ENCODE results near the gene SEC31A. TPM values are rescaled to one million over a fixed set of nuclear protein-coding genes. Genes with fewer than 3 reads are reported as not detected.

SEC31A gene
- total and polyA plus RNA-seq, 2 of the 4 experiments (the other 2 are of a cell fraction) = 278 to 366 TPM

DNA sequence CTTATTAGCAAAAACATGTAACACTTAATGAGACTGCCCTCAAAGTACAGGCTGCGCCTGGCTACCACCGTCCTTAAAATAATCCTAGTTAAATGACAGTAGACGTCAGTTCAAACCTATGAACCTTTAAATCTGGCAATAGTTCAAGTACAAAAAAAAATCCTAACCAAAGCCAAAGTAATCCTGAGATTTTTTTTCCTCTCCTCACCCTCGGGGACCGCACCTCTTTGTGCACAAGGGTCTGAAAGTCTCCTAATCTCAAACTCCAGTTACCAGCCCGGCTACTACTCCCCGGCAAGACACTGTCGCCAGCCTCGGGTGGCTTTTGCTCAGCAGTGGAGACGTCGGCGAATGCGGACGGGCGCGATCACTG is 439 bp downstream of the SEC31A start:
- no peak for DNase-seq
- dilution Hi-C loops (cut with HindIII; ENCODE audit: low sequenced_read_pairs, unreplicated experiment) = no loop called here
- POLR2A ChIA-PET (ENCODE audit: unreplicated experiment) = no interaction called here

More for the DNA sequence above, 439 bp downstream of the SEC31A start:
- ATAC-seq (ENCODE audit: low read depth) = no peak
- H3K4me3 ChIP-seq (ENCODE audit: insufficient read depth, low read depth, low read length) = peak overlapping the region; percentile 94
- H4K91ac ChIP-seq (ENCODE audit: insufficient read depth, low read depth, low read length) = peak overlapping the region; percentile 100
- peaks cover 31% of the 10 kb centered on the region for H4K20me1 ChIP-seq (ENCODE audit: insufficient read depth, low read length)
- H3K79me1 ChIP-seq (ENCODE audit: low read depth in 1 of 2, low read length in 2 of 2) = peaks cover 10 to 35% of the 10 kb centered on the region in 2 experiments; a peak in 2 of 4 replicates
- peak overlapping the region; percentile 38; the same call in 1 of the 3 replicates for H2BK15ac ChIP-seq (ENCODE audit: low read depth, low read length)
- H2AK5ac ChIP-seq (ENCODE audit: low read depth, low read length) = peak overlapping the region; percentile 94
- peak overlapping the region; percentile 91 for H4K5ac ChIP-seq (ENCODE audit: low read depth, low read length)
- BruUV-seq (replicated peaks) = TSS peak; percentile 48
- H3K14ac ChIP-seq (replicated peaks; ENCODE audit: low read depth, low read length) = peak overlapping the region; percentile 98
- peak overlapping the region; percentile 94 for H2AFZ ChIP-seq (replicated peaks; ENCODE audit: low read length, poor library complexity)
- peak overlapping the region; percentile 81 to 96 for H4K8ac ChIP-seq (ENCODE audit: low read depth in 2 of 2, low read length in 2 of 2)
- 0% methylated on average over 11 of the region's 16 CpGs; no CpG with 5 or more reads in 1 of the 2 experiments for WGBS, 2 experiments (ENCODE audit: extremely low coverage in 2 of 2, insufficient read length in 1 of 2)
- H2BK20ac ChIP-seq (ENCODE audit: low read depth, low read length) = no peak overlapping the region
- H3K9me3 ChIP-seq (ENCODE audit: control insufficient read depth, insufficient read depth, low read length) = no peaks in the 10 kb centered on the region
- peak overlapping the region; percentile 97 for H3K23ac ChIP-seq (ENCODE audit: low read depth, low read length)
- in situ Hi-C loops (cut with MboI; ENCODE audit: low sequenced_read_pairs) = no loop called here
- TF ChIP-seq CHD1 (IDR thresholded peaks at IDR 0.05; ENCODE audit: low read depth, low read length) (0 out of 2 replicates have a peak, but pooled peaks have one; percentile 75), NFE2L2 (IDR thresholded peaks at IDR 0.05; ENCODE audit: low read depth, low read length) (no peak), MAFK (IDR thresholded peaks at IDR 0.05; ENCODE audit: low read depth, low read length) (no peak)
- peak overlapping the region; percentile 98 for H3K27ac ChIP-seq (ENCODE audit: insufficient read depth, low read length)
- peak overlapping the region; percentile 75 for H2BK120ac ChIP-seq (ENCODE audit: low read depth, low read length)
- peaks cover 10% of the 10 kb centered on the region for H3K36me3 ChIP-seq (ENCODE audit: control insufficient read depth, insufficient read depth, low read length)
- peak overlapping the region; percentile 96 for H3K18ac ChIP-seq (ENCODE audit: low read depth, low read length)
- H2AK9ac ChIP-seq (replicated peaks; ENCODE audit: low read depth, low read length, poor library complexity) = peak overlapping the region; percentile 100
- H3K4ac ChIP-seq (ENCODE audit: low read depth, low read length) = peak overlapping the region; percentile 95
- peak overlapping the region; percentile 98 for H2BK5ac ChIP-seq (ENCODE audit: low read depth, low read length, poor library complexity, severe bottlenecking)
- peak overlapping the region; percentile 98 for H3K9ac ChIP-seq (ENCODE audit: low read depth, low read length)
- peaks cover 3% of the 10 kb centered on the region; the same call in 1 of the 2 replicates for H3K9me1 ChIP-seq (ENCODE audit: insufficient read depth, low read length)
- no peaks in the 10 kb centered on the region for H3K27me3 ChIP-seq (ENCODE audit: control insufficient read depth, insufficient read depth, low read length)
- intact Hi-C loops (cut with micrococcal nuclease) = loop anchor here (2.0 kb wide), 1 partner anchor 144 kb away; the partner anchor contains the start of gene COPS4
- no peaks in the 10 kb centered on the region for H3K4me1 ChIP-seq (ENCODE audit: control insufficient read depth, insufficient read depth, low read length)
- peak overlapping the region; percentile 98 for H3K56ac ChIP-seq (ENCODE audit: extremely low read depth, insufficient read depth, low read length)
- H3K4me2 ChIP-seq (ENCODE audit: low read depth, low read length) = peak overlapping the region; percentile 92; the same call in 1 of the 2 replicates
- CTCF ChIA-PET = no interaction called here

All from IMR-90 (cell line).